Natural killer cell (primary cell): ENCODE measurements around the gene UBP1. TPM values are rescaled to one million over a fixed set of nuclear protein-coding genes. Genes with fewer than 3 reads are reported as not detected.
"Not testable (repeated sequence)": the region's sequence is repeated elsewhere in the genome, so short reads cannot be mapped to it uniquely, and the experiment has no call there.

ENCODE experiments used
- ATAC-seq, 3 donors: fragments of 150-1000 bp in 2 of 3; fragments of 200-7000 bp in 1 of 3; cut with Tn5 transposase; 1 replicate in 1 of 3; 2 replicates in 2 of 3; pipeline ENCODE4 v1.10.0; 2021; ENCODE audit warnings: mild to moderate bottlenecking in 2 of 3, moderate library complexity in 2 of 3
- DNase-seq, 2 donors: peaks; one replicate each; pipeline versions ENCODE4 v3.0.0 to v3.0.0-alpha.2; 2013 to 2021; ENCODE audit warnings: mixed read lengths in 1 of 2
- H3K27ac ChIP-seq: one replicate; pipeline ENCODE4 v1.5.1; 2013; ENCODE audit warnings: mild to moderate bottlenecking, low read length
- H3K27me3 ChIP-seq: one replicate; pipeline ENCODE4 v1.6.1; 2013; ENCODE audit warnings: low read length; ENCODE audit not compliant: control insufficient read depth, insufficient read depth
- H3K36me3 ChIP-seq: one replicate; pipeline ENCODE4 v1.6.1; 2013; ENCODE audit warnings: low read length; ENCODE audit not compliant: control insufficient read depth, insufficient read depth
- H3K4me1 ChIP-seq: one replicate; pipeline ENCODE4 v1.6.1; 2013; ENCODE audit warnings: low read length; ENCODE audit not compliant: control insufficient read depth, insufficient read depth
- H3K4me3 ChIP-seq: one replicate; pipeline ENCODE4 v1.5.1; 2013; ENCODE audit warnings: low read length
- H3K9me3 ChIP-seq: one replicate; pipeline ENCODE4 v1.6.1; 2013; ENCODE audit warnings: low read length; ENCODE audit not compliant: control insufficient read depth, insufficient read depth
- H3K27ac Mint-ChIP-seq, 2 donors: one replicate each; pipeline ENCODE4 v1.8.0; 2022; ENCODE audit warnings: mild to moderate bottlenecking in 2 of 2, mixed read lengths in 2 of 2, moderate library complexity in 1 of 2
- H3K27me3 Mint-ChIP-seq, 2 donors: one replicate each; pipeline ENCODE4 v1.8.0; 2022; ENCODE audit warnings: low read depth in 2 of 2, mixed read lengths in 2 of 2
- H3K36me3 Mint-ChIP-seq: one replicate; pipeline ENCODE4 v1.8.0; 2022; ENCODE audit warnings: mixed read lengths
- H3K4me1 Mint-ChIP-seq, 2 donors: one replicate each; pipeline ENCODE4 v1.8.0; 2022; ENCODE audit warnings: mixed read lengths in 2 of 2
- H3K4me3 Mint-ChIP-seq: one replicate; pipeline ENCODE4 v1.8.0; 2022; ENCODE audit warnings: mild to moderate bottlenecking, moderate library complexity, mixed read lengths
- H3K9me3 Mint-ChIP-seq, 2 donors: one replicate each; pipeline ENCODE4 v1.8.0; 2022; ENCODE audit warnings: mixed read lengths in 2 of 2
- WGBS: methylation state at CpG from one replicate; pipeline ENCODE4 v1.1.7; 2013; ENCODE audit warnings: missing lambda C conversion rate; ENCODE audit not compliant: insufficient coverage; 5-methylcytosine and 5-hydroxymethylcytosine counted together
- intact Hi-C: fragments of 100-400 bp; cut with micrococcal nuclease; formaldehyde crosslinking; loops from one replicate; pipeline ENCODE4 v1.14.2; 2022
- total RNA-seq, 4 donors: library from RNA; stranded (reverse); fragments of 120-200 nt in 1 of 4; gene quantifications; one replicate each; pipeline versions ENCODE4 v1.2.3 to v1.2.4, GENCODE V29; 2013 to 2022
- TF ChIP-seq, protein P1 (sequence below): fragments of 200-600 bp; IDR thresholded peaks from one replicate; pipeline ENCODE4 v1.8.0; 2022; ENCODE audit warnings: antibody characterized with exemption

Gene UBP1
- total RNA-seq, 3 donors from 2014 or later (not counting 1 experiment from before 2014, with no cell fraction given), result 70.3 to 78.4 (median 76.7) TPM

DNA sequence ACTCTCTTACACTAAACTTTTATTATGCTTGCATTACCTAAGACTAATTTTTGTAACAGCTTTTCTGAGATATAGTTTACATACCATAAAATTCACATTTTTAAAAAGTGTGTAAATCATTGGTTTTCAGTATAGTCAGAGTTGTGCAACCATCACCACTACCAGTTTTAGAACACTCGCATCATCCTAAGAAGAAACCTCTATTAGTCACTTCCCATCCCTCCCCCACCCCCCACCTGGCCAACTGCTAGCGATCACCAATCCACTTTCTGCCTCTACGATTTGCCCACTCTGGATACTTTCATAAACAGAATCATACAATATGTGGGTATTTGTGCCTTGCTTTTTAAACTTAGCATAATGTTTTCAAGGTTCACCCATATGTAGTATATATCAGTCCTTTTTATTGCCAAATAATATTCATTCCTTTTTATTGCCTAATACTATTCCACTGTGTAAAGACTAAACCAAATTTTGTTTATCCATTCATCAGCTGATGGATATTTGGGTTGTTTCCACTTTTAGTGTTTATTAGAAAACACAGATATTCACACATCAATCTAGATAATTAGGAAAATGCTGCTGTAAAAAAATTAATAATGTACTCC lies 23.0 kb downstream of the UBP1 start:
- peaks cover 15% of the 10 kb centered on the region for H3K36me3 Mint-ChIP-seq

DNA sequence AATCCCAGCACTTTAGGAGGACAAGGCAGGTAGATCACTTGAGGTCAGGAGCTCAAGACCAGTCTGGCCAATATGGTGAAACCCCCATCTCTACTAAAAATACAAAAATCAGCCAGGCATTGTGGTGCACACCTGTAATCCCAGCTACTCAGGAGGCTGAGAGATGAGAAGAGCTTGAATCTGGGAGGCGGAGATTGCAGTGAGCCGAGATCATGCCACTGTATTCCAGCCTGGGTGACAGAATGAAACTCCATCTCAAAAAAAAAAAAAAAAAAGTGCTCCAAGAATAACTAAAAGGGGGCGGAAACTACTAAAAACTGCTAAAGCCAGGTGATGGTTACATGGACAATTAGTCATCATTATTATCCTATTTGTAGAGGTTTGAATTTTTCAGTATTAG lies 29.4 kb downstream of the UBP1 start:
- ATAC-seq, H3K27me3 ChIP-seq, H3K4me3 Mint-ChIP-seq, H3K9me3 Mint-ChIP-seq, DNase-seq, H3K4me1 ChIP-seq, H3K27ac Mint-ChIP-seq, H3K9me3 ChIP-seq, H3K4me1 Mint-ChIP-seq, H3K4me3 ChIP-seq, H3K27ac ChIP-seq, H3K27me3 Mint-ChIP-seq, intact Hi-C loops: not testable (repeated sequence)
- H3K36me3 ChIP-seq, result peaks cover 66% of the 10 kb centered on the region
- H3K36me3 Mint-ChIP-seq, result peaks cover 29% of the 10 kb centered on the region
- 100% methylated on average over 1 of the region's 3 CpGs for WGBS

More for the DNA sequence above, 23.0 kb downstream of the UBP1 start:
- H3K9me3 Mint-ChIP-seq, result no peaks in the 10 kb centered on the region
- ATAC-seq (no peak), DNase-seq (no peak)
- H3K4me3 ChIP-seq, result no peak overlapping the region
- intact Hi-C loops, result no loop called here
- no peaks in the 10 kb centered on the region for H3K4me1 ChIP-seq
- WGBS, result 50% methylated on average over 1 of the region's 3 CpGs
- H3K27ac Mint-ChIP-seq, result peak overlapping the region; percentile 54 to 68
- no peaks in the 10 kb centered on the region for H3K9me3 ChIP-seq
- H3K27me3 ChIP-seq, result no peaks in the 10 kb centered on the region
- H3K4me3 Mint-ChIP-seq, result no peak overlapping the region
- no peak overlapping the region for H3K27ac ChIP-seq
- TF ChIP-seq, protein P1, sequence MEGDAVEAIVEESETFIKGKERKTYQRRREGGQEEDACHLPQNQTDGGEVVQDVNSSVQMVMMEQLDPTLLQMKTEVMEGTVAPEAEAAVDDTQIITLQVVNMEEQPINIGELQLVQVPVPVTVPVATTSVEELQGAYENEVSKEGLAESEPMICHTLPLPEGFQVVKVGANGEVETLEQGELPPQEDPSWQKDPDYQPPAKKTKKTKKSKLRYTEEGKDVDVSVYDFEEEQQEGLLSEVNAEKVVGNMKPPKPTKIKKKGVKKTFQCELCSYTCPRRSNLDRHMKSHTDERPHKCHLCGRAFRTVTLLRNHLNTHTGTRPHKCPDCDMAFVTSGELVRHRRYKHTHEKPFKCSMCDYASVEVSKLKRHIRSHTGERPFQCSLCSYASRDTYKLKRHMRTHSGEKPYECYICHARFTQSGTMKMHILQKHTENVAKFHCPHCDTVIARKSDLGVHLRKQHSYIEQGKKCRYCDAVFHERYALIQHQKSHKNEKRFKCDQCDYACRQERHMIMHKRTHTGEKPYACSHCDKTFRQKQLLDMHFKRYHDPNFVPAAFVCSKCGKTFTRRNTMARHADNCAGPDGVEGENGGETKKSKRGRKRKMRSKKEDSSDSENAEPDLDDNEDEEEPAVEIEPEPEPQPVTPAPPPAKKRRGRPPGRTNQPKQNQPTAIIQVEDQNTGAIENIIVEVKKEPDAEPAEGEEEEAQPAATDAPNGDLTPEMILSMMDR, result no peak
- no peaks in the 10 kb centered on the region for H3K27me3 Mint-ChIP-seq
- H3K4me1 Mint-ChIP-seq, result peaks cover 12 to 22% of the 10 kb centered on the region in 2 donors
- peaks cover 31% of the 10 kb centered on the region for H3K36me3 ChIP-seq

DNA sequence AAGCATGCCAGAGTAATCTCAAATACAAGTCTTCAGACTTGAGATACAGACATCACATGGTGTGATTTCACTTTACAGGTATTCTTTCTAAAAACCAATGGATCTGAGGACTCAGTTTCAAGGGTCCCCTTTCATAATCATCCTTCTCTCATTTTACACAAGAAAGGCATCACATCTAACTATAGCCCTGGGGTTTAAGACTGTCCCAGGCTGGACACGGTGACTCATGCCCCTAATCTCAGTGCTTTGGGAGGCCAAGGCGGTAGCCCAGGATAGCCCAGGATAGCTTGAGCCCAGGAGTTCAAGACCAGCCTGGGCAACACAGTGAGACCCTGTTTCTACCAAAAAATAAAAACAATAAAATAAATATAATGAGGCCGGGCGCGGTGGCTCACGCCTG lies 36.4 kb downstream of the UBP1 start:
- Mint-ChIP-seq H3K36me3 (peaks cover 32% of the 10 kb centered on the region), H3K27ac (no peak overlapping the region), H3K4me3 (no peak overlapping the region), H3K9me3 (no peaks in the 10 kb centered on the region), H3K4me1 (no peaks in the 10 kb centered on the region), H3K27me3 (no peaks in the 10 kb centered on the region)
- Histone ChIP-seq H3K27me3 (no peaks in the 10 kb centered on the region), H3K4me3 (no peak overlapping the region), H3K4me1 (no peaks in the 10 kb centered on the region), H3K9me3 (no peaks in the 10 kb centered on the region), H3K27ac (no peak overlapping the region), H3K36me3 (peaks cover 78% of the 10 kb centered on the region)
- intact Hi-C loops, result no loop called here
- ATAC-seq (no peak), DNase-seq (no peak)
- 95% methylated on average over 2 of the region's 6 CpGs for WGBS
- TF ChIP-seq, protein P1, result no peak

DNA sequence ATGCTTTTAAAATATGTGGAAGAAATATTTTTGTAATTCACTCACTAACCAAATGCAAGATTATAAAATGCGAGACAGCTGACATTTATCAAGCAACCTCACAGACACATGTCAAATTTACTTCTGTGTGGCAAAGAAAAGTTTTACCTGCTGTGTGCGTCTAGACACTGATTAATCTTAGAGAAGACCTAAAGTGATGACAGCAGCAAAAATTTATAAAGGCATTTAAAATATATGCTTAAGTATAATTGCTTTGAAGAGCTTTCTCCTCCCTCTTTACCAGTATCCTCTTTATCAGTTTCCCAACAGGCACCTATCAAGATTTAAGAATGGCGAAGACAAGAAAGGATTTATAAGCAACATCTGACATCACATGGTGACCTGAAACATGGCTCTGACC lies 37.3 kb downstream of the UBP1 start:
- intact Hi-C loops, result no loop called here
- WGBS, result 97% methylated on average over 1 of the region's 3 CpGs

More for the DNA sequence above, 37.3 kb downstream of the UBP1 start:
- H3K36me3 Mint-ChIP-seq, result peaks cover 32% of the 10 kb centered on the region
- no peaks in the 10 kb centered on the region for H3K4me1 Mint-ChIP-seq
- DNase-seq, result no peak
- Histone ChIP-seq H3K27me3 (no peaks in the 10 kb centered on the region), H3K9me3 (no peaks in the 10 kb centered on the region), H3K4me1 (no peaks in the 10 kb centered on the region), H3K27ac (no peak overlapping the region), H3K4me3 (no peak overlapping the region), H3K36me3 (peaks cover 78% of the 10 kb centered on the region)
- no peak for ATAC-seq
- H3K4me3 Mint-ChIP-seq, result no peak overlapping the region
- peak overlapping the region in 1 of 2 donors; percentile 63 for H3K27ac Mint-ChIP-seq
- TF ChIP-seq, protein P1, result no peak
- no peaks in the 10 kb centered on the region for H3K27me3 Mint-ChIP-seq
- no peaks in the 10 kb centered on the region for H3K9me3 Mint-ChIP-seq
